Transverse colon (tissue), 3 donors: Measurements from ENCODE around the gene PICK1.

Experiments
- CTCF ChIP-seq, 5 experiments: fragments of 200-600 bp in 3 of 5; fragments of 450-650 bp in 2 of 5; sonication (generic) in 3 of 5; IDR thresholded peaks; 1 replicate in 2 of 5; 2 replicates in 3 of 5; pipeline ENCODE4 v1.5.1; 2016 to 2017; ENCODE audit warnings: antibody characterized with exemption in 5 of 5, inconsistent platforms in 3 of 5, mild to moderate bottlenecking in 2 of 5, moderate library complexity in 1 of 5
- EP300 ChIP-seq: sonication (generic); formaldehyde crosslinking; IDR thresholded peaks from one replicate; pipeline ENCODE4 v1.6.1; 2017; ENCODE audit warnings: antibody characterized with exemption, low read depth
- POLR2A ChIP-seq: fragments of 450-650 bp; IDR thresholded peaks from one replicate; pipeline ENCODE4 v1.6.1; 2016; ENCODE audit warnings: antibody characterized with exemption, mild to moderate bottlenecking, moderate library complexity

GRCh38 chr22:38070250-38070921 is 13.2 kb downstream of the PICK1 start:
- no peak for TF ChIP-seq CTCF (IDR thresholded peaks at IDR 0.05)
- TF ChIP-seq POLR2A: no peak
- TF ChIP-seq EP300: no peak
